Subcutaneous abdominal adipose tissue (tissue), 5 donors: ENCODE measurements around the gene AMH.

Source experiments
- H3K27ac ChIP-seq: one replicate; pipeline ENCODE4 v1.7.0; 2013; ENCODE audit warnings: low read depth, mild to moderate bottlenecking, inconsistent platforms, low read length, moderate library complexity
- H3K27me3 ChIP-seq, 5 donors: one replicate each; pipeline ENCODE4 v1.7.0; 2013; ENCODE audit warnings: low read length in 5 of 5, inconsistent platforms in 1 of 5; ENCODE audit not compliant: control insufficient read depth in 5 of 5, insufficient read depth in 4 of 5
- H3K36me3 ChIP-seq, 5 donors: one replicate each; pipeline ENCODE4 v1.7.0; 2013; ENCODE audit warnings: low read length in 5 of 5; ENCODE audit not compliant: control insufficient read depth in 5 of 5, insufficient read depth in 5 of 5
- H3K4me1 ChIP-seq, 5 donors: one replicate each; pipeline ENCODE4 v1.7.0; 2013; ENCODE audit warnings: low read length in 5 of 5, mild to moderate bottlenecking in 3 of 5, moderate library complexity in 1 of 5; ENCODE audit not compliant: control insufficient read depth in 5 of 5, insufficient read depth in 5 of 5
- H3K4me3 ChIP-seq, 5 donors: one replicate each; pipeline ENCODE4 v1.7.0; 2013; ENCODE audit warnings: low read length in 5 of 5, low read depth in 1 of 5
- H3K9ac ChIP-seq, 5 donors: one replicate each; pipeline ENCODE4 v1.7.0; 2013; ENCODE audit warnings: low read length in 5 of 5, mild to moderate bottlenecking in 4 of 5, moderate library complexity in 3 of 5
- H3K9me3 ChIP-seq, 5 donors: one replicate each; pipeline ENCODE4 v1.7.0; 2013; ENCODE audit warnings: low read length in 5 of 5; ENCODE audit not compliant: control insufficient read depth in 5 of 5
- donor health status: healthy.
- donor health status: healthy.
- donor health status: healthy.
- donor health status: healthy.
- donor health status: healthy.

Gene AMH

DNA sequence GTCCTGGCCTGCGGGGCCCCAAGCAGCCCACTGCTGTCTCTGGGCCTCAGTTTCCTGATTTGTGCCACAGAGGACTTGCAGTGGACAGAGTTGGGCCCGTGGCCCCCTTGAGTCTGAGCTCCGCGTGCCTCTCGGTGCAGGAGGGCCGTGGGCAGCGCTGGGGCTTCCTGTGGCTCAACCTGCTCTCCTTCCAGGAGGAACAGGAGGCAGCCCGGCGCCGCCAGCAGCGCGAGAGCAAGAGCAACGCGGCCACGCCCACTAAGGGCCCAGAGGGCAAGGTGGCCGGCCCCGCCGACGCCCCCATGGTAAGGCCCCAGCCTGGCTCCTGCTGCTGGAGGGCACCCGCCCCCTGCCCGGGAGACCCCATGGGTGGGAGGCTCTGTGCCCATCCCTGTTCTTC is 38.9 kb upstream of the AMH start:
- Histone ChIP-seq H3K36me3 (peaks cover 0 to 88% (median 69%) of the 10 kb centered on the region in 5 donors), H3K9ac (no peak overlapping the region), H3K9me3 (no peaks in the 10 kb centered on the region), H3K27ac (no peak overlapping the region), H3K27me3 (no peaks in the 10 kb centered on the region), H3K4me3 (no peak overlapping the region), H3K4me1 (peaks cover 0 to 16% (median 13%) of the 10 kb centered on the region in 5 donors)

- Histone ChIP-seq H3K27me3 (no peaks in the 10 kb centered on the region), H3K9ac (no peak overlapping the region), H3K4me3 (no peak overlapping the region), H3K36me3 (peaks cover 0 to 91% (median 78%) of the 10 kb centered on the region in 5 donors), H3K9me3 (no peaks in the 10 kb centered on the region), H3K4me1 (peaks cover 0 to 16% (median 13%) of the 10 kb centered on the region in 5 donors), H3K27ac (no peak overlapping the region)
These were observed 38.0 kb upstream of the AMH start for GRCh38 chr19:2210987-2211740.

GRCh38 chr19:2212861-2213711 is 36.0 kb upstream of the AMH start:
- no peaks in the 10 kb centered on the region for H3K9me3 ChIP-seq
- H3K27me3 ChIP-seq, result no peaks in the 10 kb centered on the region
- H3K9ac ChIP-seq, result no peak overlapping the region
- peaks cover 0 to 14% (median 11%) of the 10 kb centered on the region in 5 donors for H3K4me1 ChIP-seq
- H3K27ac ChIP-seq, result no peak overlapping the region
- no peak overlapping the region for H3K4me3 ChIP-seq
- H3K36me3 ChIP-seq, result peaks cover 0 to 91% (median 84%) of the 10 kb centered on the region in 5 donors

GRCh38 chr19:2213799-2214198 is 35.3 kb upstream of the AMH start:
- Histone ChIP-seq H3K4me1 (peaks cover 0 to 6% (median 4%) of the 10 kb centered on the region in 5 donors), H3K9ac (no peak overlapping the region), H3K9me3 (no peaks in the 10 kb centered on the region), H3K27ac (no peak overlapping the region), H3K4me3 (no peak overlapping the region), H3K27me3 (no peaks in the 10 kb centered on the region), H3K36me3 (peaks cover 0 to 90% (median 85%) of the 10 kb centered on the region in 5 donors)

DNA sequence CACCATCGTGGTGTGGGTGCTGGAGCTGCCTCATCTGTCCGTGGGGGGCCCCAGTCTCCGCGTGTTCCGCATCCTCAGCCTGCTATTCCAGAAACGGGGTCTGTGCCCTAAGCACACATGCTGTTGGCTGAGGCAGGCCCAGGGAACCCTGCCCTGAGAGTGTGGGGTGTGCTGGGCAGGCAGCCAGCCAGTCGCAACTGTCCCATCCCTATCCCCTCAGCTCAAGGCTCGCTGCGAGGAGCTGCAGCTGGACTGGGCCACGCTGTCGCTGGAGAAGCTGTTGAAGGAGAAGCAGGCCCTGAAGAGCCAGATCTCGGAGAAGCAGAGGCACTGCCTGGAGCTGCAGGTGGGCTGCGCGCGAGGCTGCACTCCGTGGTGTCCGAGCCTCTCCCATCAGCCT is 34.9 kb upstream of the AMH start:
- Histone ChIP-seq H3K36me3 (peaks cover 0 to 94% (median 86%) of the 10 kb centered on the region in 5 donors), H3K9ac (no peak overlapping the region), H3K27ac (no peak overlapping the region)

GRCh38 chr19:2215281-2215751 is 33.8 kb upstream of the AMH start:
- H3K36me3 ChIP-seq, result peaks cover 0 to 94% (median 87%) of the 10 kb centered on the region in 5 donors
- H3K27ac ChIP-seq, result no peak overlapping the region
- H3K4me3 ChIP-seq, result no peak overlapping the region
- no peaks in the 10 kb centered on the region for H3K27me3 ChIP-seq
- no peaks in the 10 kb centered on the region for H3K9me3 ChIP-seq
- H3K9ac ChIP-seq, result no peak overlapping the region
- peaks cover 0 to 9% (median 4%) of the 10 kb centered on the region in 5 donors for H3K4me1 ChIP-seq

More for the DNA sequence above, 34.9 kb upstream of the AMH start:
- Histone ChIP-seq H3K4me3 (no peak overlapping the region), H3K27me3 (no peaks in the 10 kb centered on the region), H3K9me3 (no peaks in the 10 kb centered on the region), H3K4me1 (peaks cover 0 to 3% (median under 1%) of the 10 kb centered on the region in 5 donors)

- Histone ChIP-seq H3K27ac (no peak overlapping the region), H3K27me3 (no peaks in the 10 kb centered on the region), H3K4me1 (peaks cover 0 to 22% (median 16%) of the 10 kb centered on the region in 5 donors), H3K4me3 (no peak overlapping the region), H3K9ac (no peak overlapping the region), H3K9me3 (no peaks in the 10 kb centered on the region), H3K36me3 (peaks cover 0 to 91% (median 78%) of the 10 kb centered on the region in 5 donors)
These were observed 32.5 kb upstream of the AMH start for GRCh38 chr19:2216361-2217225.

GRCh38 chr19:2217591-2217990 is 31.5 kb upstream of the AMH start:
- H3K27ac ChIP-seq, result no peak overlapping the region
- no peak overlapping the region for H3K9ac ChIP-seq
- peaks cover 0 to 29% (median 23%) of the 10 kb centered on the region in 5 donors for H3K4me1 ChIP-seq
- peaks cover 0 to 89% (median 69%) of the 10 kb centered on the region in 5 donors for H3K36me3 ChIP-seq
- H3K27me3 ChIP-seq, result no peaks in the 10 kb centered on the region
- H3K4me3 ChIP-seq, result no peak overlapping the region
- no peaks in the 10 kb centered on the region for H3K9me3 ChIP-seq

DNA sequence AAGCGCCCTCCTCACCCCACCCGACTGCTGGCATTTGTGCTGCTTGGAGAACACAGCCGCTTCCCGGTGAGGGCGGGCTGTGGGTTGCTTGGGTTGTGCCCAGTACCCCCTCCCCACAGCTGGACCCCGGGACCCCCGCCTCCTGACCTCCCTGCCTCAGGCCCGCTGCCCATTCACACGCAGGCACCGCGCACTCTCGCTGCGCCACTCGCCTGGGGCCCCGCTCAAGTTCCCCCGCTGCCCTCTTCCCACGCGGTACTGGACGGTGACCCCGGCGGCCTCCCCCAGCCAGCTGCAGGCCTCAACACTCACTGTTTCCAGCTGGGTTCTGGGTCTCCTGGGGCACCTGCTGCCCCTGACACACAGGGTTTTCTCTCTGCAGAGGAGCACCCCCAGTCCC is 29.4 kb upstream of the AMH start:
- Histone ChIP-seq H3K9me3 (no peaks in the 10 kb centered on the region), H3K4me1 (peaks cover 0 to 33% (median 26%) of the 10 kb centered on the region in 5 donors), H3K27me3 (no peaks in the 10 kb centered on the region), H3K36me3 (peaks cover 0 to 87% (median 64%) of the 10 kb centered on the region in 5 donors), H3K4me3 (no peak overlapping the region), H3K27ac (no peak overlapping the region), H3K9ac (no peak overlapping the region)
